HG03139 (cell line): Measurements from ENCODE around the gene FOXP1.
"Not testable (repeated sequence)": the region's sequence is repeated elsewhere in the genome, so short reads cannot be mapped to it uniquely, and the experiment has no call there.

Experiments used
- ATAC-seq: cut with Tn5 transposase; IDR thresholded peaks from one replicate; pipeline ENCODE4 v1.9.1; 2021; ENCODE audit not compliant: unreplicated experiment

Gene FOXP1

DNA sequence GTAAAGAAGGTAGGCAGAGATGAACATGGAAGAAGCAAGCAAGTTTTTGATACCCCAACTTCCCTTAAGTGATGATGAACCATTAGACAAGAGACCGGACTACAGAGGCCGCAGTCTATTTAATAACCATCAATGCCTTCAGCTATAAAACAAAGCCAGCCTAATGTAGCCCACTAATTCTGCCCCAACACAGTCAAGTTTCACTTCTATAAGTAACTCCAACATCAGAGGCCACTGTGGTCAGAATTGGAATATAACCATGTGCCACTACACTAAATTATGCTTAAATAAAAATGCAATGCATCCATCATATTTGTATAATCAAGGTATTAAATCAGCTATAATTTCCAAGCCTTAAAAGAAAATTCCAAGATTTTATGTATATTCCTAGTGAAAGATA is 234.7 kb downstream of the FOXP1 start:
- ATAC-seq: no peak

DNA sequence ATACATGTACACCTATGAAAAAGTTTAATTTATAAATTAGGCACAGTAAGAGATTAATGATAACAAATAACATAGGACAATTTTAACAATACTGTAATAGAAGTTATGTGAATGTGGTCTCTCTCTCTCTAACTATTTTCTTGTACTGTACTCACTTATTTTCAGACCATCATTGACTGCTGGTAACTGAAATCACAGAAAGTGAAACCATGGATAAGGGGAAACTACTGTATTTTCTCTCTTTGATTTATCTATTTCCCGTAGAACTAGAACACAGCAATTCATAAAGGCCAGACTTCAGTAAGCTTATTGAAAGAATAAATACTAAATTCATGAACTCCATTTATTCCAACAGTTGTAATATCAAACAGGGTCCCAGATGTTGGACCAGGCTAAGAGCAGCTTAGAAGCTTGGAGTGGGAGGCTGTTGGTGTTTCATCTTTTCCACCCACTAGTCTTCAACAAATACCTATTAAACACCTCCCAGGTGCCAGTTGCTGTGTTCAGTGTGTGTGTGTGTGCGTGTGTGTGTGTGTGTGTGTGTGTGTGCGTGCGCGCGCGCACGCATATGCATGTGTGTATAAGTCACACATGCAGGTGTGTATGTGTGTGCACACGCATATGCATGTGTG is 235.4 kb downstream of the FOXP1 start:
- no peak for ATAC-seq

DNA sequence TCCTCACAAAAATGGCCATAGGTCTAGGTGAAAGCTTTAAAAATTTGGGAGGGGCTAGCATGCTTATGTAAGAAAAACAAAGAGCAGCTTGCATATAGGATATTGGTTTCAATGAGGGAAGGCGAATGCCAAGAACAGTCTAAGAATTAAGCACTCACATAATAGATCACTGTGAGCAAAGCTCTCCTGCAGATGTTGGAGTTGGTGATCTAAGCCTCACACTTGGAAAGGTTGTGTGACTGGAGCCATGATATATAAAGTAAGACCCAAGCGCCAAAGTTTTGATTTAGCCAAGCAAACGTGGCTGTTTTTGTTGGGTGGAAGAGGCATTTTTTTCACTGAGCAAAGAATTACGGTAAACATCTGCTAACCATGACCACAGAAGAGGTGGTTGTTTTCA is 237.5 kb downstream of the FOXP1 start:
- ATAC-seq: no peak

DNA sequence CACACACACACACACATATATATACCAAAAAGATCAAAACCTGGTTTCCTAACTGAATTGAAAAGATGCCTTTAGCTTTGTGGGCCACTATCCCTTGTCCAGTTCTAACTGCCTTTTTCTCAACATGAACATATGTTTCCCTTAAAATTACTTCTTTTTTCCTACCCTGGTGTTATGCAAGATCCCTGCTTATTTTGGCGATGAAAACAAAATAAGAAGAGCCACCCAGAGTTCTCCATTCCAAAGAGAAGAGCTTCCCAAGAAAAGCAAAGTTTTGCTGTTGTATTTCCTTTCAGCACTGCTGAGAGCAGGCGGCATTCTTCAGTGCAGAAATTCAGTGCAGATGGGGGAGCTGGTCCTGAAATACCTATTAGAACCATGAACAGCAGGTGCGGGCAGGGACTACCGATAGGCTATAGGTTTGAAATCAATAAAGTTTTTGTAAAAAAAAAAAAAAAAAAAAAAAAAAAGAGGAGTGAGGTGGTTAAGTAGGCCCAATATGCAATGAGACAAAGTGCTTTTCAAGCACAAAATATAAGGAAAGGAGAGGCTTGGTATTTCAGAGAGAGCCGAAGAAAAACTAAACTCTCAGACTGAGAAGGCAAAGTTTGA is 238.0 kb downstream of the FOXP1 start:
- no peak for ATAC-seq

DNA sequence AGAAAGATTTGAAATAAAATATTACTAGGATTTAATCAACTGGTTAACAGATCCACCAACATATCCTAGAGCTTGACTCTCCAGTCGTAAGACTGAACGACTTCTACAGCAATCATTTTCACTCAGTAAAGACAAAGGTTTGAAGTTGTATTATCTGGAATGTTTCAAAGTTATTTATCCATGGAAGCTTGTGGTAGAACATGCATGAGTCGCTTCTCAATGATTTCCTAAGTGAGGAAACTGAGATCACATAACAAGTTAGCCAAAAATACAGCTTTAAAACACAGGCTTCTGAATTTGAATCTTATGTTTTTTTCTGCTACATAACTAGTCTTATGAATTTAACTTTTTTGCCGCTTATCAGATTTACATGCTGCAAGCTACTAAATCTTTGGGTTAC is 241.8 kb downstream of the FOXP1 start:
- ATAC-seq: no peak

DNA sequence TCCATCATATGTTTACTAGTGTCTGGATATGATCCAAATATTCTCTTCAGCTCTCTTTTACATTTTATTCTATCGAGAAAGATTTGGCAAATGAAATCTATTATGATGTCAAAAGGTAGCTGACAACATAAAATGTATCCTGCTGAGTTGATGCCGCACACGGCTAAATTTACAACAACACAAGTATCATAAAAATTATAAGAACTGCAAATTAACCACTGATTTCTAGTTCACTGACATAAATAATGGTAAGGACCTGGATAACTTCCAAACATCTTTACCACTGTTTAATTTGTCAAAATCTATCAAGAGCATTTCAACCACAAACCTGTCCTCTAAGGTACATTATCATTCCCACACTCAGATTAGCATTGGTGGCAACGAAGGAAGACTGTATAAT is 244.5 kb downstream of the FOXP1 start:
- no peak for ATAC-seq

DNA sequence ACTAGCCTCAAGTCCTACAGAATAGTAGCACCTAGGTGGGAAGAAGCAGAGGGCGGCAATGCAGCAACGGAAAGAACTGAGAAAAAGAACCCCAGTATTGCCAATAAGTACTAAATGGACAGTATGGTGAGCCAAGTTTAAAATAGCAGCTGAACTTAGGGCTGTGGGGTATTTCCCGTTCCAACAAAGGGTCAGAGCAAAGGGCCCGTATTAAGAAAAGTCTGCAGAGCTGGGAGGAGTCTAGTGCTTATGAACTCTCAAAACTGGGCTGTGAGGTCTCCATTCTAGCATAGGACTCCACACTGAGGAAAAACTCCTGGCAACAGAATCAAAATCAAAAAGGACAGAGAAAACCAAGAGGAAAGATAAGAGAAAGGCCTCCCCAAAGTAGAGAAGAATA is 250.7 kb downstream of the FOXP1 start:
- ATAC-seq: no peak

DNA sequence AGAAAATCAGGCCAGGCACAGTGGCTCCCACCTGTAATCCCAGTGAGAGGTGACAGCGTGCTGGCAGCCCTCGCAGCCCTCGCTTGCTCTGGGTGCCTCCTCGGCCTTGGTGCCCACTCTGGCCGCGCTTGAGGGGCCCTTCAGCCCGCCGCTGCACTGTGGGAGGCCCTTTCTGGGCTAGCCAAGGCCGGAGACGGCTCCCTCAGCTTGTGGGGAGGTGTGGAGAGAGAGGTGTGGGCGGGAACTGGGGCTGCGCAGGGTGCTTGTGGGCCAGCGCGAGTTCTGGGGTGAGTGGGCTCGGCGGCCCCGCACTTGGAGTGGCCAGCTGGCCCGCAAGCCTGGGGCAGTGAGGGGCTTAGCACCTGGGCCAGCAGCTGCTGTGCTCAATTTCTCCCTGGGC is 252.6 kb downstream of the FOXP1 start:
- ATAC-seq: no peak

DNA sequence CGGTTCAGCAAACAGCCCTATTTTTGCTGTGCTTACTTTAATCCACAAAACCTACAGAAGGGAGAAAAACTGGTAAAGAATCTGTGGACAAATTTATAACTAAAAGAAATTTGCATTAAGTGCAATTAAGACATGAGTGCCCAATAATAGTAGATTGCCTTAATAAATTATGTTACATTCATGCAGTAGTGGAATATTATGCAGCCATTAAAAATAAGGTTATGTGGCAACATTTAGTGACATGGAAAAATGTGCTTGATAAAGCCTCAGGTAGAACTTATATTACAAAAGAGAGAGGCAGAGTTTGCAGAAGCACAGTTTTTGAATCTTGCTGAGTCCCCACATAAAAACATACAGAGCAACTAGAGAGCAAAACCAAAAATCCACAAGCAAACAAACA is 253.0 kb downstream of the FOXP1 start:
- ATAC-seq: no peak

DNA sequence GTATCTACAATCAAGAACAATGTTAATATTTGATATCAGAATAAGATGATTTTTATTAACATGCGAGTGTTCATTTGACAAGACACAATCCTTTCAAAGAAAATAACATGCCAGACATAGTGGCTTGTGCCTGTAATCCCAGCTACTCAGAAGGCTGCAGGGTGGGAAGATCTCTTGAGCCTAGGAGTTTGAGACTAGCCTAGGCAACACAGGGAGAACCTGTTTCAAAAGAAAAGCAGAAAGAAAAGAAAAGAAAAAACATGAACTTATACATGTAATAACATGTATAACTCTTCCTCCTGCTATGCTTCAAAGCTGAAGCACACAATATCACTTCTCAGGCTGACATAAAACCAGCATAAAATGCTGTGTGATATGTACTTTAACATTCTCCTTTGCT is 253.7 kb downstream of the FOXP1 start:
- no peak for ATAC-seq

DNA sequence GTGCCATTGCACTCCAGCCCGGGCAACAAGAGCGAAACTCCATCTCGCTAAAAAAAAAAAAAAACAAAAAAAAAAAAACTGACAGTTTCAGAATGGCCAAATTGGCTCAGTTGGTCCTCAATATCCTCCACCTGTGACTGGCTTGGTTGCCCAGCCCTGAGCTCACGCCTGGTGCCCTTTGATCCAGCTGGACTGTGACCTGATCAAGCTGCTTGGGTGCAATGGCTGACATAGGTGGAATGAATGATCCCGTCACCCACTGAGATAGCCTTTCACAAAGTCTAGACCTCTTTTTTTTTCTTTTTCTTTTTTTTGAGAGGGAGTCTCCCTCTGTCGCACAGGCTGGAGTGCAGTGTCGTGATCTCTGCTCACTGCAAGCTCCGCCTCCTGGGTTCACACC is 254.6 kb downstream of the FOXP1 start:
- ATAC-seq: no peak

DNA sequence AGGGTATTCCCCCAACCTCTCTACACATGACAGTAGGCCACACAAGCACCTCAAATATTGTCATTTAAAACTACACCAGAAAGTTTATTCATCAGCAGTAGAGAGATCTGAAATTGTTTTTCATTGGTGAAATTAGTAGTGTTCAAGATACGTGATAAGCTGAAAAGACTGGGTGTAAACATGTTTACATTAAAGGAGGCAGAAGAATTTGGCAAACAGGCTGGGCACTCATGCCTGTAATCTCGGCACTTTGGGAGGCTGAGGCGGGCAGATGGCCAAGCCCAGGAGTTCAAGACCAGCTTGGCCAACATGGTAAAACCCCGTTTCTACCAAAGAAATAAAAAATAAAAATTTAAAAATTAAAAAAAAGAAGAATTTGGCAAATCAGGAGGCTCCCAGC is 255.6 kb downstream of the FOXP1 start:
- no peak for ATAC-seq

DNA sequence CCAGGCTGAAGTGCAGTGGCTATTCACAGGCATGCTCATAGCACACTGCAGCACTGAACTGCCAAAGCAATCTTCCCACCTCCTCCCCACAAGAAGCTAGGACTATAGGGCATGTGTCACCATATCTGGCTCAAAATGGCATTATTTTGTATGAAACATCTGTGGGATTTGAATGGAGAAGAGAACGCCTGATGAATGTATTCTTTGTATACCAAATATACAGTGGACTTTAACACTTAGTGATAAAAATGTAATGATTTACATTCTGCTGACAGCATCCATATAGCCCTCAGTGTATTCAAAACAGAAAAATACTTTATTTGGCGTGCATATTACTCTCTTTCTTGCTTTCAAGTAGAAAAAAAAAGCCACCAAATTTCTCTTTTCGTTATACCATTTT is 257.8 kb downstream of the FOXP1 start:
- ATAC-seq: no peak

DNA sequence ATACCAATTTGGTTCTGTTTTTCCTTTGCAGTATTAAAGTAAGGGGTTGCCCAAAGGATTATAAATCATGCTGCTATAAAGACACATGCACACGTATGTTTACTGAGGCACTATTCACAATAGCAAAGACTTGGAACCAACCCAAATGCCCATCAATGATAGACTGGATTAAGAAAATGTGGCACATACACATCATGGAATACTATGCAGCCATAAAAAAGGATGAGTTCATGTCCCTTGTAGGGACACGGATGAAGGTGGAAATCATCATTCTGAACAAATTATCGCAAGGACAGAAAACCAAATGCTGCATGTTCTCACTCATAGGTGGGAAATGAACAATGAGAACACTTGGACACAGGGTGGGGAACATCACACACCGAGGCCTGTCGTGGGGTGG is 259.3 kb downstream of the FOXP1 start:
- not testable (repeated sequence) for ATAC-seq

DNA sequence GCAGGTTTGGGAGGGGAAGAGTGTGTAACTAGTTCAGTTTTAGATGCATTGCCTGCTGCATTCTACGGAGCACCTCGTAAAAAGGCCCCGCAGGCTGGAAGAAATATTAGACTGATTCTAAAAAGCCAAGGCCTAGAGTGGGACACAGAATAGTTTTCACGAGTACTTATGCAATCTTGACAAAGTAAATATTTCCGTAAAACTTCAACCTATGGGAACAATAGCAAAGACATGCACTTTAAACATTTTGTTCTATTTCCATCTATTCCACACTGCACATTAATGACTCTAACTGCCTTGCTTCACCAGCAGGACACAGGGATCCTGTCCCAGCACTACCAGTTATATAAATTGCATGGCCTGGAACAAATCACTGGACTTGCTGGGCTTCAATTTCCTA is 260.0 kb downstream of the FOXP1 start:
- ATAC-seq: no peak

DNA sequence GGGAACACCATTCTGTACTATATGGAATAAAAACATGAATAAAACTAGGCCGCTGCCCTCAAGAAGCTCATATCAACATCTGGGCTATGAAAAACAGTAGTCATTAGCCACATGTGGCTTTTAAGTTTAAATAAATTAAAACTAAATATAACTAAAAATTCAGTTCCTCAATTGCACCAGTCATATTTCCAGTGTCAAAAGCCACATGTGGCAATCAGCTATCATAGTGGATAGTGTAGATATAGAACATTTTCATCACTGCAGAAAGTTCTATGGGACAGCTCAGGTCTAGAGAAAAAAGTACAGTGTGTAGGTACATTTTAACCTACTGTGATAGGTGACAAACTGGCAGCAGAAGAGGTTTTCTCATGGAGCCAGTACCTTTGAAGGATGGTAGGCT is 261.4 kb downstream of the FOXP1 start:
- no peak for ATAC-seq

DNA sequence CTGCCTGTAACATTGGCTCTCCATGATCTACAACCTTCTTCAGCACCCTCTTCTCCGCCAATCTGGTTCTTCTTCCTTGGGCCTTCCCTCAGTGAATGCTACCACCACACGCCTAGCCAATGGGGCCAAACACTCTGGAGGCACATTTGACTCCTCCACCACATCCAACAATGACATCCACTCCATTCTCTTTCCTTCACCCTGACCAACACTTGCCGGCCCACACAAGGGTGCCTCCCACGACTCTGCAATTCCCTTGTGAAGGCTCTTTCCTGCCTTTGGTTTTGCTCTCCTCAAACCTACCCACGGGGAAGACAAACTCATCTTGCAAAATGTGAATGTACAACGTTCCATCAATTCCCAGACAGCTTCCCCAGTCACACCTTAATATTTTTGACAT is 263.8 kb downstream of the FOXP1 start:
- no peak for ATAC-seq

DNA sequence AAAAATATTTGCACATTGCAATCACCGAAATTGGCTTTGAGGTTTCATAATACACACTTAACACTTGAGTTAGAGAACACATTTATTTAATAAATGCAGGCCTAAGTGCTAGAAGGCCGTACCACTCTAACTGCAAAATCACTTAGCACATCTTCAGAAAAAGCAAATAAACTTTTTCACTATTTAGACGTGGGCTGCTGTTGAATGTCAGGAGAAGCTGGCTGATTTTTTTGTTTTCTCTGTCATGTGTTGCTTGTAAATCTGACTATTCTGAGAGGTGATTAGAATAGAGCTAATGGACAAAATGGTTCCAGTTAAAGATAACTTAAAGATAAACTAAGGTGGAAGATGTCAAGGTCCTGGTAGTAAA is 265.1 kb downstream of the FOXP1 start:
- no peak for ATAC-seq

DNA sequence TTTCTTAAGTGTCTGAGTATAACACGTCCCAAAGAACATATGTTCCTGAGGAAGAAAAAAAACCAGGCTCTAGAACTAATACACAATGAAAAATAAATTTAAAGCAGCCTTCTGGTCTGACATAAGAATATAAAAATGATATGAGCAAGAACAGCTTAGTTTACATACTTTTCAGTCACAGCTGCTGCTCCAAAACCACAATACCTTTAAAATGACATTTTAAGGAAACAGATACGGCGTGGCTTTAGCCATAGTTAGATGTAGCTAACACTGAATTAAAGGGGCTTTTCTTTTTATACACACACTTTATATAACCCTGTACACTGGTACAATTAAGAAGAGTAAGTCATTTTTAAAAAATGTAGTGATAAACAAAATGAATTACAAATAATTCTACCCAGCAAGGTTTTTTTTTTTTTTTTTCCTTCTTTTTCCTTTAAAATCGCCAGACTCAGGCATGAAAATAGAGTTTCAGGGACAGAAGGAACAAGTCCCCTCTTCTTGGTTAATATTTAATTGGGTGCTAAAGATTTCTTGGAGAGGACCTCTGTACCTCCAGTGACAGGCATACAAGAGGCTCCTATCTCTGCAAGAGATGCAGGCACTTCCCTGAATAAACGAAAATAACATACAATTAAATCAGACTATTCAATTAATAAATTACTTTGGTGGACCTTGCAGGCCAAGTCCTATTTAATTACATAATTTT is 265.6 kb downstream of the FOXP1 start:
- no peak for ATAC-seq

DNA sequence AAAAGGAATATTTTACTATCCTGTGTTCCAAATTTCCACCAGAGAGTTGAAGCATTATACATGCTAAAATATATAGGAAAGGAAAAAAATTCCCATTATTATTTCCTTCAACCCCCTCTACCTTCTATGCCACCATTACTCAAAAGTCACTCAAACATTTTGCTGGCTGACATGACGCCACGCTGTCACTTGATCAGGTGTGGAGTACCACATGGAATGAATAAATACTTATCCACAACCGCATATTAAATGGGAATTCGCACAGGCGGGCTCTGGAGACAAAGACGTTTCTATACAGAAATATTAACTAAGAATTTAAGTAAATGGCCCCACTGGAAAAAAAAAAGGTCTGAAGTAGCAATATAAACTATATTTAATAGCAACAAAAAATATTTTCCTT is 266.4 kb downstream of the FOXP1 start:
- ATAC-seq: no peak

DNA sequence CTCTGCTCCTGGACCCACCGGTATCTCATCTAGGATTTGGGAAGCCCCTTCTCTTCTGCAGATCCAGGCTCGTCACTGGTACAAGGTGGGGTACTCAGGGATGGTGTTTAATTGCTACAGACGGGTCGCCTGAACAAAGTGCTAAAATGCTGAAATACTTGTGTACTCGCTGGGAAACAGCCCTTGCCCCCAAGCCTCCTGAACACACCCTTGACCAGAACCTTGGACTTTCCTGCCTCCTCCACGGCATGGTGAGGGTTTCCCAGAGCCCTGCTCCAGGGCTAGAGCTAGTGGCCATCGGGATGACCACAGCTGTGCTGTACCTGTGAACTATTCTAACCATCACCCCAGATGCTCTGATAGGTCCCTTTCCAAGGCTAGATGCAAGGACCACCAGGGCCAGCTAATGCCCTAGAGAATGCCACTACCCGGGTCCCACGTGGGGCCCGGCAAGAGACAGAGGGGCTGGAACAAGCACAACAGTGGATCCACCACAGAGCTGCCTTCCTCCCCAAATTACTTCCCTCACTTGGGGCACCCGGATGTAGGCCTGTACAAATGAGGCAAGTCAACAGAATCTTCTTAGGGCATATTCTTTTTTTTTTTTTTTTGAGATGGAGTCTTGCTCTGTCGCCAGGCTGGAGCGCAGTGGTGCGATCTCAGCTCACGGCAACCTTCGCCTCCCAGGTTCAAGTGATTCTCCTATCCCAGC is 267.3 kb downstream of the FOXP1 start:
- no peak for ATAC-seq

DNA sequence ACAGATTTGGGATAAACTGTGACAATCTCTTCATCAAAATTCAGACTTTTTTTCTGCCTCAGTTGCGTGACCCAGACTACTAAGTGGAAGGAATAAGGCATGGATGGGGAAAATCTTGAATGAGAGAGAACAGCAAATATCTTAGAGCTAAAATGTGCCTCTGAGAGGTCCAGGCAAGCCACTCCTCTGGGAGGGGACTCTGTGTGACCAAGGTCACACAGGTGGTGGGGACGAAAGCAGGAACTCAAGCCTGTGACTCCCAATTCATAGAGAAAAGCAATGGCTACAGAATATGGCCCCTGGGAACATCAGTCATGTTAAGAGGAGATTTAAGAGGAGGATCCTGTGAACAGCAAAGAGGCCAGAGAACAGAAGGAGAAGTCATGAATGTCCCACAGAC is 268.1 kb downstream of the FOXP1 start:
- no peak for ATAC-seq
